B cell (primary cell): ENCODE results near the gene NOTUM. TPM values are rescaled to one million over a fixed set of nuclear protein-coding genes. Genes with fewer than 3 reads are reported as not detected.

Experiments used
- ATAC-seq: fragments of 200-7000 bp; cut with Tn5 transposase; one replicate; pipeline ENCODE4 v1.10.0; 2021; ENCODE audit warnings: low read depth, mild to moderate bottlenecking, moderate number of reproducible peaks, moderate library complexity
- CTCF ChIA-PET: fragments of 350-600 bp; sonication (Branson Sonifier 250); formaldehyde crosslinking; loops from one replicate; lab custom pipeline; 2021; ENCODE audit warnings: antibody characterized with exemption, inconsistent platforms; lab: Charles Lee
- POLR2A ChIA-PET: fragments of 350-600 bp; sonication (Branson Sonifier 250); formaldehyde crosslinking; loops from one replicate; lab custom pipeline; 2021; ENCODE audit warnings: antibody characterized with exemption; lab: Charles Lee
- DNase-seq: peaks from one replicate; pipeline ENCODE4 v3.0.0; 2013
- H2AFZ ChIP-seq: 2 replicates; pipeline ENCODE4 v1.6.1; 2012; ENCODE audit warnings: mild to moderate bottlenecking, low read depth, low read length; ENCODE audit not compliant: insufficient read depth, poor library complexity, severe bottlenecking
- H3K27ac ChIP-seq, 2 donors: 1 replicate in 1 of 2; 2 replicates in 1 of 2; pipeline ENCODE4 v1.5.1; 2012 to 2013; ENCODE audit warnings: low read length in 2 of 2, mild to moderate bottlenecking in 2 of 2, moderate library complexity in 1 of 2
- H3K27me3 ChIP-seq, 4 experiments: fragments of 200-600 bp in 1 of 4; sonication (generic) in 1 of 4; replicated peaks in 1 of 4; 1 replicate in 2 of 4; 2 replicates in 2 of 4; pipeline versions ENCODE4 v1.6.1 to v1.7.0; 2013 to 2016; ENCODE audit warnings: low read length in 3 of 4, mild to moderate bottlenecking in 2 of 4, mixed read lengths in 1 of 4, moderate library complexity in 1 of 4; ENCODE audit not compliant: insufficient read depth in 4 of 4, control insufficient read depth in 3 of 4; ENCODE audit errors: control extremely low read depth in 1 of 4
- H3K36me3 ChIP-seq, 2 experiments: replicated peaks in 1 of 2; 1 replicate in 1 of 2; 2 replicates in 1 of 2; pipeline versions ENCODE4 v1.6.1 to v1.7.1; 2013; ENCODE audit warnings: low read length in 1 of 2; ENCODE audit not compliant: insufficient read depth in 2 of 2, control insufficient read depth in 1 of 2; ENCODE audit errors: control extremely low read depth in 1 of 2, extremely low read depth in 1 of 2
- H3K4me1 ChIP-seq, 2 donors: fragments of 200-600 bp in 1 of 2; sonication (generic) in 1 of 2; 1 replicate in 1 of 2; 2 replicates in 1 of 2; pipeline versions ENCODE4 v1.5.1 to v1.6.1; 2013 to 2017; ENCODE audit warnings: low read length in 2 of 2; ENCODE audit not compliant: control insufficient read depth in 2 of 2, insufficient read depth in 2 of 2
- H3K4me2 ChIP-seq: replicated peaks from 2 replicates; pipeline ENCODE3; 2012; ENCODE audit warnings: mild to moderate bottlenecking, low read depth, low read length; ENCODE audit not compliant: poor library complexity, severe bottlenecking
- H3K4me3 ChIP-seq, 5 experiments: fragments of 200-600 bp in 1 of 5; sonication (generic) in 1 of 5; 1 replicate in 3 of 5; 2 replicates in 2 of 5; pipeline versions ENCODE4 v1.5.1 to v1.7.0; 2011 to 2016; ENCODE audit warnings: low read length in 4 of 5, mild to moderate bottlenecking in 4 of 5, low read depth in 2 of 5, control low read depth in 1 of 5, moderate library complexity in 1 of 5; ENCODE audit not compliant: insufficient read depth in 1 of 5; ENCODE audit errors: control extremely low read depth in 1 of 5, extremely low read depth in 1 of 5
- H3K79me2 ChIP-seq: fragments of 200-600 bp; sonication (generic); one replicate; pipeline ENCODE4 v1.6.0; 2016; ENCODE audit warnings: low read length; ENCODE audit not compliant: control insufficient read depth, insufficient read depth
- H3K9ac ChIP-seq: fragments of 200-600 bp; sonication (generic); 2 replicates; pipeline ENCODE4 v1.6.1; 2017; ENCODE audit warnings: mild to moderate bottlenecking, low read length, moderate library complexity
- H3K9me3 ChIP-seq, 3 donors: one replicate each; pipeline versions ENCODE4 v1.6.1 to v1.7.1; 2013; ENCODE audit warnings: low read length in 2 of 3; ENCODE audit not compliant: control insufficient read depth in 2 of 3, insufficient read depth in 1 of 3; ENCODE audit errors: control extremely low read depth in 1 of 3
- H4K20me1 ChIP-seq: 2 replicates; pipeline ENCODE4 v1.6.0; 2012; ENCODE audit warnings: mild to moderate bottlenecking, low read length; ENCODE audit not compliant: insufficient read depth, control insufficient read depth, poor library complexity, severe bottlenecking
- H3K27ac Mint-ChIP-seq: one replicate; pipeline ENCODE4 v1.8.0; 2021; ENCODE audit warnings: mixed read lengths
- H3K27me3 Mint-ChIP-seq: one replicate; pipeline ENCODE4 v1.8.0; 2021; ENCODE audit warnings: mixed read lengths
- H3K4me1 Mint-ChIP-seq: one replicate; pipeline ENCODE4 v1.8.0; 2021; ENCODE audit warnings: mixed read lengths
- H3K4me3 Mint-ChIP-seq: one replicate; pipeline ENCODE4 v1.8.0; 2021; ENCODE audit warnings: mixed read lengths
- H3K9me3 Mint-ChIP-seq: one replicate; pipeline ENCODE4 v1.8.0; 2022; ENCODE audit warnings: mixed read lengths; ENCODE audit not compliant: insufficient read depth
- EZH2 ChIP-seq: IDR thresholded peaks from 2 replicates; pipeline ENCODE4 v1.6.1; 2012; ENCODE audit warnings: borderline replicate concordance, low read depth, mild to moderate bottlenecking, moderate library complexity, low read length; ENCODE audit not compliant: insufficient read depth, poor library complexity, severe bottlenecking
- whole genome bisulfite sequencing: methylation state at CpG from one replicate; pipeline ENCODE4 v1.1.5; 2013; ENCODE audit warnings: missing lambda C conversion rate; ENCODE audit not compliant: insufficient coverage; 5-methylcytosine and 5-hydroxymethylcytosine counted together
- intact Hi-C: fragments of 100-400 bp; cut with micrococcal nuclease; formaldehyde crosslinking; loops from one replicate; pipeline ENCODE4 v1.10.0; 2022
- polyA plus RNA-seq: library from polyadenylated mRNA; depleted of rRNA; stranded (reverse); fragments of >200 nt; gene quantifications from 2 replicates; pipeline ENCODE4 v1.2.3, GENCODE V29; 2012
- total RNA-seq, 2 donors: library from RNA; stranded (reverse); fragments of 120-200 nt in 1 of 2; gene quantifications; 1 replicate in 1 of 2; 2 replicates in 1 of 2; pipeline versions ENCODE4 v1.2.3 to v1.2.4, GENCODE V29; 2013 to 2022
- TF ChIP-seq, protein P1 (sequence below): fragments of 200-600 bp; IDR thresholded peaks from one replicate; pipeline ENCODE4 v1.8.0; 2022; ENCODE audit warnings: antibody characterized with exemption, mild to moderate bottlenecking

Gene NOTUM
- total and polyA plus RNA-seq, 2 donors (not counting 1 experiment from before 2014, with no cell fraction given) = not detected

DNA sequence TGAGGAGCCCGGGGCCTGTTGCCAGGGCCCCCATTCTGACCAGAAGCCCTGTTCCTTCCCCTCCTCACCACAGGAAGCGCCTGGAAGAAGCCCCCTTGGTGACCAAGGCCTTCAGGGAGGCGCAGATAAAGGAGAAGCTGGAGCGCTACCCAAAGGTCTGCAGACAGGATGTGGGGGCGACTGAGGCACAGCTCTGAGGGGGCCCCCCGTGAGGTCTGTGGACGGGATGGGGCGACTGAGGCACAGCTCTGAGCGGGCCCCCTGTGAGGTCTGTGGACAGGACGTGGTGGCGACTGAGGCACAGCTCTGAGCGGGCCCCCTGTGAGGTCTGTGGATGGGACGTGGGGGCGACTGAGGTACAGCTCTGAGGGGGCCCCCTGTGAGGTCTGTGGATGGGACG is 48.4 kb upstream of the NOTUM start:
- ATAC-seq = no peak
- 75% methylated on average over 14 of the region's 15 CpGs for WGBS
- no peak overlapping the region for H3K27ac ChIP-seq
- no peak overlapping the region for H3K4me3 ChIP-seq
- H3K4me2 ChIP-seq = no peak overlapping the region
- H3K36me3 ChIP-seq = peaks cover 0 to 7% of the 10 kb centered on the region in 2 experiments
- H3K9ac ChIP-seq = no peak overlapping the region
- CTCF ChIA-PET = no interaction called here
- H3K9me3 ChIP-seq = no peaks in the 10 kb centered on the region
- no peak overlapping the region for H2AFZ ChIP-seq
- H4K20me1 ChIP-seq = no peaks in the 10 kb centered on the region
- DNase-seq = no peak
- POLR2A ChIA-PET = no interaction called here
- Mint-ChIP-seq H3K4me1 (no peaks in the 10 kb centered on the region), H3K9me3 (no peaks in the 10 kb centered on the region), H3K27ac (no peak overlapping the region), H3K27me3 (no peaks in the 10 kb centered on the region), H3K4me3 (no peak overlapping the region)
- no peak for TF ChIP-seq EZH2
- TF ChIP-seq, protein P1, sequence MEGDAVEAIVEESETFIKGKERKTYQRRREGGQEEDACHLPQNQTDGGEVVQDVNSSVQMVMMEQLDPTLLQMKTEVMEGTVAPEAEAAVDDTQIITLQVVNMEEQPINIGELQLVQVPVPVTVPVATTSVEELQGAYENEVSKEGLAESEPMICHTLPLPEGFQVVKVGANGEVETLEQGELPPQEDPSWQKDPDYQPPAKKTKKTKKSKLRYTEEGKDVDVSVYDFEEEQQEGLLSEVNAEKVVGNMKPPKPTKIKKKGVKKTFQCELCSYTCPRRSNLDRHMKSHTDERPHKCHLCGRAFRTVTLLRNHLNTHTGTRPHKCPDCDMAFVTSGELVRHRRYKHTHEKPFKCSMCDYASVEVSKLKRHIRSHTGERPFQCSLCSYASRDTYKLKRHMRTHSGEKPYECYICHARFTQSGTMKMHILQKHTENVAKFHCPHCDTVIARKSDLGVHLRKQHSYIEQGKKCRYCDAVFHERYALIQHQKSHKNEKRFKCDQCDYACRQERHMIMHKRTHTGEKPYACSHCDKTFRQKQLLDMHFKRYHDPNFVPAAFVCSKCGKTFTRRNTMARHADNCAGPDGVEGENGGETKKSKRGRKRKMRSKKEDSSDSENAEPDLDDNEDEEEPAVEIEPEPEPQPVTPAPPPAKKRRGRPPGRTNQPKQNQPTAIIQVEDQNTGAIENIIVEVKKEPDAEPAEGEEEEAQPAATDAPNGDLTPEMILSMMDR = no peak
- H3K27me3 ChIP-seq = no peaks in the 10 kb centered on the region
- intact Hi-C loops = no loop called here
- no peaks in the 10 kb centered on the region for H3K4me1 ChIP-seq
- no peaks in the 10 kb centered on the region for H3K79me2 ChIP-seq

DNA sequence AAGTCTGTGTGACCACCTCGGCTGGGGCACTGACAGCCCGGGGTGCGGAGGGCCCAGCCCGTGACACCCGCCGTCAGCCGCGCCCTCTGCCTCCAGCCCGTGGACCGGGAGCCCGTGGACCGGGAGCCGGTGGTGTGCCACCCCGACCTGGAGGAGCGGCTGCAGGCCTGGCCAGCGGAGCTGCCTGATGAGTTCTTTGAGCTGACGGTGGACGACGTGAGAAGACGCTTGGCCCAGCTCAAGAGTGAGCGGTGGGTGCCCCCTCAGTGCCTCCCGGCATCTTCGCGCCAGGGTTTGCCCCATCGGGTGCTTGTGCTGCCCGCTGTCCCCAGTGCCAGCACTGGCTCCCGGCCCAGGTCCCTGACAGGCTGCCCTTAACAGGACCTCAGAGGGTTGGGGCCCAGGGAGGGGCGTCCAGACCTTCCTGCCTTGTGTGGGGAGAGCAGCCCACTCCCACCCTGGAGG is 48.0 kb upstream of the NOTUM start:
- CTCF ChIA-PET = no interaction called here
- ATAC-seq = no peak

More for the DNA sequence above, 48.0 kb upstream of the NOTUM start:
- Mint-ChIP-seq H3K4me1 (no peaks in the 10 kb centered on the region), H3K9me3 (no peaks in the 10 kb centered on the region), H3K27ac (no peak overlapping the region), H3K4me3 (no peak overlapping the region), H3K27me3 (no peaks in the 10 kb centered on the region)
- 92% methylated on average over 28 of the region's 28 CpGs for WGBS
- Histone ChIP-seq H3K9me3 (no peaks in the 10 kb centered on the region), H3K36me3 (peaks cover 0 to 7% of the 10 kb centered on the region in 2 experiments), H2AFZ (no peak overlapping the region), H3K9ac (no peak overlapping the region), H3K4me3 (no peak overlapping the region), H3K4me2 (no peak overlapping the region), H3K27me3 (no peaks in the 10 kb centered on the region), H3K4me1 (no peaks in the 10 kb centered on the region), H3K27ac (no peak overlapping the region), H4K20me1 (no peaks in the 10 kb centered on the region), H3K79me2 (no peaks in the 10 kb centered on the region)
- intact Hi-C loops = no loop called here
- DNase-seq = no peak
- TF ChIP-seq, protein P1 = no peak
- TF ChIP-seq EZH2 = no peak
- POLR2A ChIA-PET = no interaction called here
